ENCODE data around the gene TCF19.
"Not testable (repeated sequence)": the region's sequence is repeated elsewhere in the genome, so short reads cannot be mapped to it uniquely, and the experiment has no call there.

Gene TCF19

DNA sequence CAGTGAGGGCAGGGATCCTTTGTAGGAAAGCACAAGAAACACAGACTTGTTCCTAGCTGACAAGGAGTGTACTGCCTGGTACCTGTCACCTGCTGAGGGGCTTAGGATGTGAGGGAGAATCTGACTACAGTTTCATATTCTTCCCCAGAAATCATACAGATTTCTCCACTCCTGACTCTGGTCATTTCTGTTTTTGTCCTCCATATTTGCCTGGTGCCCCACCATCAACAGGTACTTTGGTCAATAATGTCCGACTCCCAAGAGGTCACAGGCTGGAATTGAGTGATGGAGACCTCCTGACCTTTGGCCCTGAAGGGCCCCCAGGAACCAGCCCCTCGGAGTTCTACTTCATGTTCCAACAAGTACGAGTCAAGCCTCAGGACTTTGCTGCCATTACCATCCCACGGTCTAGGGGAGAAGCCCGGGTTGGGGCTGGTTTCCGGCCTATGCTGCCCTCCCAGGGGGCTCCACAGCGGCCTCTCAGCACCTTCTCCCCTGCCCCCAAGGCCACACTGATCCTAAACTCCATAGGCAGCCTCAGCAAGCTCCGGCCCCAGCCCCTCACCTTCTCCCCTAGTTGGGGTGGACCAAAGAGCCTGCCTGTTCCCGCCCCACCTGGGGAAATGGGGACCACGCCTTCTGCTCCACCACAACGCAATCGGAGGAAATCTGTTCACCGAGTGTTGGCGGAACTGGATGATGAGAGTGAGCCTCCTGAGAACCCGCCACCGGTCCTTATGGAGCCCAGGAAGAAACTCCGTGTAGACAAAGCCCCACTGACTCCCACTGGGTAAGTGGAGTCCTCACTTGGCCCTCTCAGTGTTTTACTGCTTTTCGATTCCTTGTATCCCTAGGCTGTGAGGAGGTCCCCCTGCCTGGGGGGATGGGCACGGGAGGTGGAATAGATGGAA, 3.1 kb downstream of the TCF19 start:
- no peak for DNase-seq (ENCODE audit: low read depth in 2 of 3, low spot score in 2 of 3)

DNA sequence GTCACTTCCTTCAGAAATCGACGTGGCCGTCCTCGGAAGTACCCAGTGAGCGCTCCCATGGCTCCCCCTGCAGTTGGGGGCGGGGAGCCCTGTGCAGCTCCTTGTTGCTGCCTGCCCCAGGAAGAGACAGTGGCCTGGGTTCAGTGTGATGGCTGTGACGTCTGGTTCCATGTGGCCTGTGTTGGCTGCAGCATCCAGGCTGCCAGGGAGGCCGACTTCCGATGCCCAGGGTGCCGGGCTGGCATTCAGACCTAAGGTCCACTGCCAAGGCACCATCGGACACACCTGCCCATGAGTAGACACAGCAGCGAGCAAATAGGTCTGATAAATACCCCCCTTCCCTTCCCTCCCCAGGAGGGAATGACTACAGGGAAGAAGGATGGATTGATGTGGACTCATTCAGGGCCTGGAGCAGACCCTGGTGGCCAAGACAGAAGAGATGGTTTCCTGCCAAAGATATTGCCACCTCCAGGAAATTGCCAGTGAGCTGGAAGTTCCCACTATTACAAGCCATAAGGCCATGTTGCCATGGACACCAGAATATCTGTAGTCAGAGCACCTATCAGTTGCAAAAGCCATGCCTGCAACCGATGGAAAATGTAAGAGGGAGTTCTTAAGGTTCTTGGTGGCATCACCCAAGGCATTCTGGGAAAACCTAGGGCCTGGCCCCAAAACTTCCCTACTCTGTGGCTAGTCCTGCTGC, 4.2 kb downstream of the TCF19 start:
- DNase-seq (ENCODE audit: low read depth in 2 of 3, low spot score in 2 of 3): no peak

DNA sequence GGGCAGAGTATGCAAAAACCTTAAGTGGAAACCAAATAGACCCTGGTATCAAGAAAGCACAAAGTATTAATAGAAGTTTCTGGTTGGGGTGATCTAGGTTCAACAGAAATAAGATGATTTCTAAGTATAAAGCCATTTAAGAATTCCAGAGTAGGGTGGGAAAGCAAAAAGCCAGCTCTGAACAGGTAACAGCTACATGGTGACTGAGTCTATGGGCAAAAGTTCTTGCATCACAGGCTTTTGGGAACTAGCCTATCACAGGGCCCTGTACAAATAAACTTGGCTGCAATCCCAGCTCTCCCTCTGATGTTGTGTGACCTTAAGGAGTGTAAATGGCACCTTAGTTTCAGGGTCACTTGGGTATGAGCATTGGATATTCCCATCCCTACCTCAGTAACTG, 5.5 kb downstream of the TCF19 start:
- DNase-seq (ENCODE audit: low read depth in 2 of 3, low spot score in 2 of 3): no peak

GRCh38 chr6:31164475-31165063, 6.2 kb downstream of the TCF19 start:
- DNase-seq (ENCODE audit: low read depth in 2 of 3, low spot score in 2 of 3): not testable (repeated sequence)

DNA sequence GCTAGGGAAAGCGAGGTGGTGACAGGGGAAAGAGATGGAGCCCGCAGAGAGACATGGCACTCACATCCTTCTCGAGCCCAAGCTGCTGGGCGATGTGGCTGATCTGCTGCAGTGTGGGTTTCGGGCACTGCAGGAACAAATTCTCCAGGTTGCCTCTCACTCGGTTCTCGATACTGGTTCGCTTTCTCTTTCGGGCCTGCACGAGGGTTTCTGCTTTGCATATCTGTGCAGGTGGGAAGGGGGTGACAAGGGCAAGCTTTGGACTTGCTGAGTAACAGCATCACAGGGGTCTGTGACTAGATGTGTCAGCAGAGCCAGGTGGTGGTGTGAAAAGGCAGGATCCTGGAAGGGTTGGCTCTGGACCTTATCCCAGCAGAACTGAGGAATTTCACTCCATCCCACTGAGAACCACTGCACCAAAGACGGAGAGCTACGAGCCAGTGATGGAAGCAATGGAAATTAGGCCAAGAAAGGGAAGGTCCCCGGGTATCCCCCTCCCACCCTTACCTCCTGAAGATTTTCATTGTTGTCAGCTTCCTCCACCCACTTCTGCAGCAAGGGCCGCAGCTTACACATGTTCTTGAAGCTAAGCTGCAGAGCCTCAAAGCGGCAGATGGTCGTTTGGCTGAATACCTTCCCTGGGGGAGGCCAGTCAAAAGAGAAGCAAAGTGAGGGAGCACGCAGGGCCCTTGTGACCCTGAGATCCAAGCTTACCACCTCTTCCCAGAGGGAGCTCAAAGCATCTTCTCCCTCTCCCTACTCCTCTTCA, 6.9 kb downstream of the TCF19 start:
- not testable (repeated sequence) for DNase-seq (ENCODE audit: low read depth in 2 of 3, low spot score in 2 of 3)

GRCh38 chr6:31165986-31166385, 7.6 kb downstream of the TCF19 start:
- DNase-seq (ENCODE audit: low read depth in 2 of 3, low spot score in 2 of 3): no peak

GRCh38 chr6:31168606-31169005, 10.2 kb downstream of the TCF19 start:
- no peak for DNase-seq (ENCODE audit: low read depth in 2 of 3, low spot score in 2 of 3)

- no peak for DNase-seq (ENCODE audit: low read depth in 2 of 3, low spot score in 2 of 3)
Measured at GRCh38 chr6:31169123-31169857, 10.9 kb downstream of the TCF19 start.

DNA sequence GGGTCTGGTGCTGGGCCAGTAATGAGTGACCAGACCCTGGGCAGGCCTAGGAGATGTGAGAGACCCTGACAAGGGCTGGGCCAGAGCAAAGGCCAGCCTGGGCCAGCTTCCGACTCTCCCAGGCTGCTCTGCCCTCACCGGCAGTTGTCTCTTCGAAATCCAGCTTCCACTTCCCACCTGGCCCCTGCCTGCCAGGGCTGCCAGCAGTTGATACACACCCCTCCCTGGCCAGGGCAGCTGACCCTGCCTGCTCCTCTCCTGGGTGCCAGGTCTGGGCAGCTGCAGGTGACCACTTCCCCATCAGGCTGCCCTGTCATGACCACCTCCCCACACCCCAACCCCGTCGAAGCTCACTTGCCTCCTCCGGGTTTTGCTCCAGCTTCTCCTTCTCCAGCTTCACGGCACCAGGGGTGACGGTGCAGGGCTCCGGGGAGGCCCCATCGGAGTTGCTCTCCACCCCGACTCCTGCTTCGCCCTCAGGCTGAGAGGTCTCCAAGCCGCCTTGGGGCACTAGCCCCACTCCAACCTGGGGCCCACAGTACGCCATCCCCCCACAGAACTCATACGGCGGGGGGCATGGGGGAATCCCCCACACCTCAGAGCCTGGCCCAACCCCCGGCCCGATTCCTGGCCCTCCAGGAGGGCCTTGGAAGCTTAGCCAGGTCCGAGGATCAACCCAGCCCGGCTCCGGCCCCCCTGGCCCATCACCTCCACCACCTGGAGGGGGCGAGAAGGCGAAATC, 11.6 kb downstream of the TCF19 start:
- DNase-seq (ENCODE audit: low read depth in 2 of 3, low spot score in 2 of 3): not testable (repeated sequence)

GRCh38 chr6:31170600-31170881, 12.2 kb downstream of the TCF19 start, which contains the start of gene POU5F1:
Gene POU5F1 (minus strand): TSS chr6:31170682. CDS start chr6:31170620, 62 bp downstream.
- DNase-seq (ENCODE audit: low read depth in 2 of 3, low spot score in 2 of 3): no peak

GRCh38 chr6:31170987-31171671, 12.7 kb downstream of the TCF19 start:
- DNase-seq (ENCODE audit: low read depth in 2 of 3, low spot score in 2 of 3): no peak

- DNase-seq (ENCODE audit: low read depth in 2 of 3, low spot score in 2 of 3): no peak
Measured at GRCh38 chr6:31171931-31172905, 13.8 kb downstream of the TCF19 start.

- no peak for DNase-seq (ENCODE audit: low read depth in 2 of 3, low spot score in 2 of 3)
Measured at GRCh38 chr6:31172973-31173384, 14.6 kb downstream of the TCF19 start.

- DNase-seq (ENCODE audit: low read depth in 2 of 3, low spot score in 2 of 3): no peak
Measured at GRCh38 chr6:31173406-31173805, 15.0 kb downstream of the TCF19 start.

- DNase-seq (ENCODE audit: low read depth in 2 of 3, low spot score in 2 of 3): no peak
Measured at GRCh38 chr6:31174378-31174777, 16.0 kb downstream of the TCF19 start.

DNA sequence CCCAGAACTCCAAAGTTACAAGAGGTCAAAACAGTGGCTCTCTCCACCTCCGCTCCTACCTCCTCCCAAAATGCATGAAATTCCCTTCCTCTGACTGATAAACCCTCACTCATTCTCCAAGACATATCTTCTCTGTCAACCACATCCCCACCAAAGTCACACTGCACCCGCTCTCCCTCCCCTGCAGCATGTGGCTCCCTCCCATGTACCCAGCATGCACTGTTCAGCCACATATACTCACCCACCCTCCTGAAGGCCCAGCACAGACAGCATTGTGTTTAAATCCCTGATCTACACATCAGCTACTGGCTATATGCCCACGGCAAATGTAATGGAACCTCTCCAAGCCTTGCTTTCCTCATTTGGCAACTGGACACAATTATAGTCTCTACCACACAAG, 17.6 kb downstream of the TCF19 start:
- no peak for DNase-seq (ENCODE audit: low read depth in 2 of 3, low spot score in 2 of 3)

GRCh38 chr6:31178143-31179041, 20.0 kb downstream of the TCF19 start:
- DNase-seq (ENCODE audit: low read depth in 2 of 3, low spot score in 2 of 3): no peak

Data from activated CD8-positive, alpha-beta memory T cell treated with anti-CD3 and anti-CD28 coated beads for 48 hours (primary cell).